ENCODE measurements around the gene WDR70. TPM values are rescaled to one million over a fixed set of nuclear protein-coding genes. Genes with fewer than 3 reads are reported as not detected.
"Not testable (repeated sequence)": the region's sequence is repeated elsewhere in the genome, so short reads cannot be mapped to it uniquely, and the experiment has no call there.

Gene WDR70
- total and polyA plus RNA-seq, 5 donors, result 9.4 to 21.1 (median 16.7) TPM

DNA sequence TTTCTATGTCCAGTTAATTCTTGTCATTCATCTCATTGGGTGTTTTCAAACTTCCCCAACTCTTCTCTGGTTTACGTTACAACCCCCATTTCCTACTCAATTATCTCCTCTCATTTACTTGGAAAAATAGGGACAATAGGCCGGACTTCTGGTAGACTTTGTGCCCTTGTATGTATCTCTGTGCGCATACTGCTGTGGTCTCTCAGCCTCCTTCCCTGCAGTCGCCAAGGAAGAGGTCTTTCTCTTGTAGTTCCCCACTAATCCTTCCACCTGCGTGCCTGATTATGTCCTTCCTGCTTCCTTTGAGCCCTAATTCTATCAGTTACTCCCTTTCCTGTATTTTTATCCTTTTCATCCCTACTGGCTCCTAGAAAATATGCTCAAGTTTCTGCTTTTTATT is 284.4 kb downstream of the WDR70 start:
- 77% methylated on average over 5 of the region's 5 CpGs for WGBS
- peaks cover 5% of the 10 kb centered on the region for H3K4me1 ChIP-seq (ENCODE audit: control insufficient read depth, insufficient read depth, low read length)

DNA sequence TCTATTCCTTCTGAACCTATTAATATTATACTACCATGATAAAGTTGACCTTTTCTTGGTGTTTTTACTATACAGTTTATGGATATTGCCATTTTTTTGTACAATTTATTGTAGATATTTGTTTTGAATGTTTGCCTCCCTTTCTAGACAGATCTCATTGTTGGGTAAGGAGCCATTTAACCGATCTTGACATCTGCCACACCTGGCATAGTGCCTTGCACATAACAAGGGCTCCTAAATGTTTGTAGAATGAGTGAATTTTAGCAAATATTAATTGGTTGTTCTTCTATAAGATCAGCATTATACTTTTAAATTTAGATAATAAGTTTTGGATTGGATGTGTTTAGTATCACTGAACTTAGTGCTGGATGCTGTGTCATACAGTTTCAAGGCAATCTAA is 285.4 kb downstream of the WDR70 start:
- no peak overlapping the region for H3K27ac ChIP-seq (ENCODE audit: low read length)
- no peak for DNase-seq
- H3K4me1 ChIP-seq (ENCODE audit: control insufficient read depth, insufficient read depth, low read length), result peaks cover 5% of the 10 kb centered on the region
- no peak for ATAC-seq
- 95% methylated on average over 1 of the region's 1 CpG for WGBS
- no peaks in the 10 kb centered on the region for H3K27me3 ChIP-seq (ENCODE audit: control insufficient read depth, insufficient read depth)
- H3K9me3 ChIP-seq (ENCODE audit: control insufficient read depth, low read length), result peaks cover 3% of the 10 kb centered on the region
- H3K4me3 ChIP-seq (ENCODE audit: low read length), result no peak overlapping the region
- intact Hi-C loops (cut with DNase I), result no loop called here

More for the DNA sequence above, 284.4 kb downstream of the WDR70 start:
- Histone ChIP-seq H3K27me3 (ENCODE audit: control insufficient read depth, insufficient read depth) (no peaks in the 10 kb centered on the region), H3K9me3 (ENCODE audit: control insufficient read depth, low read length) (peaks cover 2% of the 10 kb centered on the region), H3K4me3 (ENCODE audit: low read length) (no peak overlapping the region), H3K27ac (ENCODE audit: low read length) (peak overlapping the region; percentile 75)
- DNase-seq, result no peak
- intact Hi-C loops (cut with DNase I), result no loop called here
- ATAC-seq, result no peak

DNA sequence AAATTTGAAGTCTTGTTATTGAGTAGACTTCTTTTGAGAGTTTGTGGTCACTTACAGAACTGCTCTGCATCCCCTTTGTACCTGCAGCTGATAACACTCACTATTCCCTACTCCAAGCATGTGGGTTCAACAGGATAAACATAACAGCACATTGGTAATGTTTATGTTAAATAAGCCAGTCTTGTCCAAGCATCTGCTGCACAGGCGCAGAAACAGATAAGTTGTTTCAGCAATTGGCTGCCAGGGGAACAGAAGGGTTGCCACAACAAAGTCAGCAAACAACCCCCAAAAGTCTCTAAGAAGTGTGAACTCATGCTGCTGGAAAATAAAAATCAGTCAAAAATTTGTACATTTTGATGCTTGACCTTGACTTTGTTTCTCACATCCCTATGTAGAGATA is 286.2 kb downstream of the WDR70 start:
- Histone ChIP-seq H3K4me1 (ENCODE audit: control insufficient read depth, insufficient read depth, low read length) (peaks cover 5% of the 10 kb centered on the region), H3K27me3 (ENCODE audit: control insufficient read depth, insufficient read depth) (no peaks in the 10 kb centered on the region), H3K27ac (ENCODE audit: low read length) (no peak overlapping the region), H3K4me3 (ENCODE audit: low read length) (no peak overlapping the region), H3K9me3 (ENCODE audit: control insufficient read depth, low read length) (peaks cover 3% of the 10 kb centered on the region)
- WGBS, result 50% methylated on average over 1 of the region's 1 CpG
- DNase-seq (no peak), ATAC-seq (peak; percentile 6 to 11)
- intact Hi-C loops (cut with DNase I), result no loop called here

DNA sequence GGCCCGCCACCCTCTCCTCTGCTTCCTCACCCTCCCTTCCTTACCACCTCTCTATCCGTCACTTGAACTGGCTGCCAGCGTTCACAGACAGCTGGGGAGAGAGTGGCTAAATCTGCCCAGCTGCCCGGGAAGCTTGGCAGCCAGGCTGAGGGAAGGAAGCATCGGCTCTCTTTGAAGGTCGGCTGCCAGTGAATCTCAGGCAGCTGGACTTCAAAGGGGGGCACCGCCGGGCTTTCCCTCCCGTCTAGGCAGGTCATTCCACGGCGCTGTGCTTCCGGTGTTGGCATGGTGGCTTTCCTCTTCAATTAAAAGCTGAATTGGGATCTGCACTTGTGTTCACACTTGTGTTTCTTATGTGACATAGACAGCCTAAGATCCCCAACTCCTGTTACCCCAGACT is 286.8 kb downstream of the WDR70 start:
- DNase-seq (peak; percentile 67 to 87 (median 85)), ATAC-seq (peak; percentile 96)
- Histone ChIP-seq H3K27me3 (ENCODE audit: control insufficient read depth, insufficient read depth) (no peaks in the 10 kb centered on the region), H3K27ac (ENCODE audit: low read length) (no peak overlapping the region), H3K4me3 (ENCODE audit: low read length) (no peak overlapping the region), H3K9me3 (ENCODE audit: control insufficient read depth, low read length) (peaks cover 3% of the 10 kb centered on the region), H3K4me1 (ENCODE audit: control insufficient read depth, insufficient read depth, low read length) (peaks cover 5% of the 10 kb centered on the region)
- intact Hi-C loops (cut with DNase I), result no loop called here
- WGBS, result 32% methylated on average over 12 of the region's 12 CpGs

DNA sequence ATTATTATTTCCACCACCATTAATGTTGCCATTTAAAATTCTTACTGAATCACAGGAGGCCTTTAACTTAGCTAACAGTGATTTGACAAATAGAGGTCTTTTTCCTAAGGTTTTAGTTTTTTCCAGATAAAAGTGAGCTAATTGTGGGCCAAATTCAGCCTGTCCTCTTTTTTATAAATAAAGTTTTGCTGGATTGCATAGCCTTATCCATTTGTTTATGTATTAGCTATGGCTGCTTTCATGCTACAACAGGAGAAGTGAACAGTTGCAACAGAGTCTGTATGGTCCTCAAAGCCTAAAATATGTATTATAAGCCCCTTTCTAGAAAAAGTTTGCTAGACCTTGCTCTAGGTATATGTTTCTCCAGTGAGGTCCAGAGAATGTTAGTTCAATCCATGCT is 288.3 kb downstream of the WDR70 start:
- intact Hi-C loops (cut with DNase I), result no loop called here
- ATAC-seq, result no peak
- H3K27ac ChIP-seq (ENCODE audit: low read length), result no peak overlapping the region
- H3K4me1 ChIP-seq (ENCODE audit: control insufficient read depth, insufficient read depth, low read length), result peaks cover 1% of the 10 kb centered on the region
- H3K27me3 ChIP-seq (ENCODE audit: control insufficient read depth, insufficient read depth), result no peaks in the 10 kb centered on the region
- peaks cover 3% of the 10 kb centered on the region for H3K9me3 ChIP-seq (ENCODE audit: control insufficient read depth, low read length)
- H3K4me3 ChIP-seq (ENCODE audit: low read length), result no peak overlapping the region
- no peak for DNase-seq

DNA sequence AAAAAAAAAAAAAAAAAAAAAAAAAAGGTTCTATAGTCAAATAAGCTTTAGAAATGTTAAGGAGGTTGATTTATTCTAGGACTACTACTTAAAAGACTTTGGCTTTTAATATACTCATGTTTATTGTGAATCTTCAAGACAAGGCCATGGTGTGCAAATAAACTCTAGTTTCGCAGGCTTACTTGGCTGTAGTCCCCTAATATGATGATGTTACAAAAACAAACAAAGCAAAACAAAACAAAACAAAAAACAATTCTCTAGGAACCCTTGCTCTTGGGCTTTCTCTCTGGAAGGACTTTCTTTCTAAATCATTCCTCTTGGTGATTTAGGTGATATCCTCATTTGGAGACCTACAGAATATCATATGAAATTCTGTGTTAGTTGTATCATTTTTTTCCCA is 288.7 kb downstream of the WDR70 start:
- 90% methylated on average over 1 of the region's 1 CpG for WGBS
- H3K4me1 ChIP-seq (ENCODE audit: control insufficient read depth, insufficient read depth, low read length), result peaks cover 1% of the 10 kb centered on the region

DNA sequence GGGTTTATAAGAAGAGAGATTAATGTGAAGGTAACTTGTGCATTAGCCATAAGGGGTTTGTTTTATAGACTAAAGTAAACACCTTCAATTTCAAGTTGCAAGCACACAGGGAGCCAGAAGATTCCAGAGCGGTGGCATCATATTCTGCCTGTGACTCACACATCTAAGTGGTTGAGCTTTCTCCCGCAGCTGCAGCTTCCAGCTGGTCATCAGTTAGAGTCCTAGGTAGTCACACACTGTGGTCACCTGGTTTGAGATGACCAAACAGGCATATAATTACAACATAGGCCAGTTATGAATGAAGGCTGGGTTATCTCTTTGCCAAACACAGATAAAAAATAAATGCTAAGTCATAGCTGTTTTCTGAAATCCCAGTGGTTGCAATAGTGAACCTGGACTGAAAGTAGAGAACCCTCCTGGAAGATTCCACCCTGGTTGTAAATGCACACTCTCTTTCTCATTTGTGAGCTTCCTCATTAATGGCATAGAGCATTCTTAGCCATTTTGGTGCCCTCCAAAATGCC is 289.5 kb downstream of the WDR70 start:
- peaks cover under 1% of the 10 kb centered on the region for H3K4me1 ChIP-seq (ENCODE audit: control insufficient read depth, insufficient read depth, low read length)
- 45% methylated on average over 2 of the region's 2 CpGs for WGBS
- intact Hi-C loops (cut with DNase I), result no loop called here
- H3K27me3 ChIP-seq (ENCODE audit: control insufficient read depth, insufficient read depth), result no peaks in the 10 kb centered on the region
- peak; percentile 52 to 68 for ATAC-seq
- no peak overlapping the region for H3K4me3 ChIP-seq (ENCODE audit: low read length)
- H3K27ac ChIP-seq (ENCODE audit: low read length), result peak overlapping the region; percentile 6
- peak in 2 of 3 donors; percentile 24 to 50 for DNase-seq
- H3K9me3 ChIP-seq (ENCODE audit: control insufficient read depth, low read length), result peaks cover 3% of the 10 kb centered on the region

More for the DNA sequence above, 288.7 kb downstream of the WDR70 start:
- DNase-seq (no peak), ATAC-seq (no peak)
- Histone ChIP-seq H3K9me3 (ENCODE audit: control insufficient read depth, low read length) (peaks cover 3% of the 10 kb centered on the region), H3K27me3 (ENCODE audit: control insufficient read depth, insufficient read depth) (no peaks in the 10 kb centered on the region), H3K4me3 (ENCODE audit: low read length) (no peak overlapping the region), H3K27ac (ENCODE audit: low read length) (no peak overlapping the region)
- intact Hi-C loops (cut with DNase I), result no loop called here

DNA sequence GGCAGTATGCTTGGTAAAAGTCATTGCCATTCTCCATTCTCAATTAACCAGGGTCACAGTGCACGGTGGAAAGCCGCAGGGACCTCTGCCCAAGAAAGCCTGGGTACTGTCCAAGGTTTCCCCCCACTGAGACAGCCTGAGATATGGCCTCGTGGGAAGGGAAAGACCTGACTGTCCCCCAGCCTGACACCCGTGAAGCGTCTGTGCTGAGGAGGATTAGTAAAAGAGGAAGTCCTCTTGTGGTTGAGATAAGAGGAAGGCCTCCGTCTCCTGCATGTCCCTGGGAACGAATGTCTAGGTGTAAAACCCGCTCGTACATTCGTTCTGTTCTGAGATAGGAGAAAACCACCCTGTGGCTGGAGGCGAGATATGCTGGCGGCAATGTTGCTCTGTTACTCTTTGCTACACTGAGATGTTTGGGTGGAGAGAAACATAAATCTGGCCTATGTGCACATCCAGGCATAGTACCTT is 293.0 kb downstream of the WDR70 start:
- ATAC-seq; H3K27ac ChIP-seq (ENCODE audit: low read length); intact Hi-C loops (cut with DNase I); H3K27me3 ChIP-seq (ENCODE audit: control insufficient read depth, insufficient read depth); H3K4me1 ChIP-seq (ENCODE audit: control insufficient read depth, insufficient read depth, low read length); DNase-seq; H3K4me3 ChIP-seq (ENCODE audit: low read length); H3K9me3 ChIP-seq (ENCODE audit: control insufficient read depth, low read length): not testable (repeated sequence)
- WGBS, result 29% methylated on average over 12 of the region's 12 CpGs

DNA sequence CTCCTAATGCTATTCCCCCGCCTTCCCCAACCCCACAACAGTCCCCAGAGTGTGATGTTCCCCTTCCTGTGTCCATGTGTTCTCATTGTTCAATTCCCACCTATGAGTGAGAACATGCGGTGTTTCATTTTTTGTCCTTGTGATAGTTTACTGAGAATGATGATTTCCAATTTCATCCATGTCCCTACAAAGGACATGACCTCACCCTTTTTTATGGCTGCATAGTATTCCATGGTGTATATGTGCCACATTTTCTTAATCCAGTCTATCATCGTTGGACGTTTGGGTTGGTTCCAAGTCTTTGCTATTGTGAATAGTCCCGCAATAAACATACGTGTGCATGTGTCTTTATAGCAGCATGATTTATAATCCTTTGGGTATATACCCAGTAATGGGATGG is 295.2 kb downstream of the WDR70 start:
- intact Hi-C loops (cut with DNase I); H3K4me1 ChIP-seq (ENCODE audit: control insufficient read depth, insufficient read depth, low read length); H3K27ac ChIP-seq (ENCODE audit: low read length); H3K27me3 ChIP-seq (ENCODE audit: control insufficient read depth, insufficient read depth); H3K9me3 ChIP-seq (ENCODE audit: control insufficient read depth, low read length); ATAC-seq; DNase-seq; H3K4me3 ChIP-seq (ENCODE audit: low read length): not testable (repeated sequence)
- WGBS, result 93% methylated on average over 6 of the region's 6 CpGs

DNA sequence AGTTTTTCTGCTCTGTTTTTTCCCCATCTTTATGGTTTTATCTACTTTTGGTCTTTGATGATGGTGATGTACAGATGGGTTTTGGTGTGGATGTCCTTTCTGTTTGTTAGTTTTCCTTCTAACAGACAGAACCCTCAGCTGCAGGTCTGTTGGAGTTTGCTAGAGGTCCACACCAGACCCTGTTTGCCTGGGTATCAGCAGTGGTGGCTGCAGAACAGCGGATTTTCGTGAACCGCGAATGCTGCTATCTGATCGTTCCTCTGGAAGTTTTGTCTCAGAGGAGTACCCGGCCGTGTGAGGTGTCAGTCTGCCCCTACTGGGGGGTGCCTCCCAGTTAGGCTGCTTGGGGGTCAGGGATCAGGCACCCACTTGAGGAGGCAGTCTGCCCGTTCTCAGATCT is 300.2 kb downstream of the WDR70 start:
- H3K9me3 ChIP-seq (ENCODE audit: control insufficient read depth, low read length); intact Hi-C loops (cut with DNase I); H3K27ac ChIP-seq (ENCODE audit: low read length); ATAC-seq; H3K4me3 ChIP-seq (ENCODE audit: low read length); DNase-seq; H3K4me1 ChIP-seq (ENCODE audit: control insufficient read depth, insufficient read depth, low read length); H3K27me3 ChIP-seq (ENCODE audit: control insufficient read depth, insufficient read depth): not testable (repeated sequence)
- WGBS, result over 99% methylated on average over 8 of the region's 8 CpGs

DNA sequence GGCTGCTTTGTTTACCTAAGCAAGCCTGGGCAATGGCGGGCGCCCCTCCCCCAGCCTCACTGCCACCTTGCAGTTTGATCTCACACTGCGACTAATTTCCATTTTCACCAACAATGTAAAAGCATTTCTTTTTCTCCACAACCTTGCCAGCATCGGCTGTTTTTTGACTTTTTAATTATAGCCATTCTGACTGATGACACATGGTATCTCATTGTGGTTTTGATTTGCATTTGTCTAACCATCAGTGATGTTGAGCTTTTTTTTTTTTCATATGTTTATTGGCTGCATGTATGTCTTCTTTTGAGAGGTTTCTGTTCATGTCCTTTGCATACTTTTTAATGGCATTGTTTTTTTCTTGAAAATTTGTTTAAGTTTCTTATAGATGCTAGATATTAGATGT is 300.8 kb downstream of the WDR70 start:
- H3K27me3 ChIP-seq (ENCODE audit: control insufficient read depth, insufficient read depth); H3K4me3 ChIP-seq (ENCODE audit: low read length); H3K9me3 ChIP-seq (ENCODE audit: control insufficient read depth, low read length); H3K4me1 ChIP-seq (ENCODE audit: control insufficient read depth, insufficient read depth, low read length); ATAC-seq; DNase-seq; H3K27ac ChIP-seq (ENCODE audit: low read length); intact Hi-C loops (cut with DNase I): not testable (repeated sequence)
- 96% methylated on average over 4 of the region's 4 CpGs for WGBS

DNA sequence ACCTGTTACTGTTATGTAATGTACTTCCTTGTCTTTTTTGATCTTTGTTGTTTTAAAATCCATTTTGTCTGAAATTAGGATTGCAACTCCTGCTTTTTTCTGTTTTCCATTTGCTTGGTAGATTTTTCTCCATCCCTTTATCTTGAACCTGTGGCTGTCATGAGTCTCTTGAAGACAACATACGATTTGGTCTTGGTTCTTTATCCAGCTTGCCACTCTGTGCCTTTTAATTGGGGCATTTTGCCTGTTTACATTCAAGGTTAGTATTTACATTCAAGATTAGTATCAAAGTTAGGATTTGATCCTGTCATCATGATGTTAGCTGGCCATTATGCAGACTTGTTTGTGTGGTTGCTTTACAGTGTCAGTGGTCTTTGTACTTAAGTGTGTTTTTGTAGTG is 304.0 kb downstream of the WDR70 start:
- intact Hi-C loops (cut with DNase I), result no loop called here
- 89% methylated on average over 1 of the region's 1 CpG for WGBS
- no peaks in the 10 kb centered on the region for H3K4me1 ChIP-seq (ENCODE audit: control insufficient read depth, insufficient read depth, low read length)
- no peak overlapping the region for H3K4me3 ChIP-seq (ENCODE audit: low read length)
- H3K9me3 ChIP-seq (ENCODE audit: control insufficient read depth, low read length), result no peaks in the 10 kb centered on the region
- DNase-seq, result no peak
- no peak for ATAC-seq
- no peaks in the 10 kb centered on the region for H3K27me3 ChIP-seq (ENCODE audit: control insufficient read depth, insufficient read depth)
- H3K27ac ChIP-seq (ENCODE audit: low read length), result no peak overlapping the region

Data from right cardiac atrium (tissue), 5 donors.